ENCODE results near the gene KCNAB1.

Gene KCNAB1

GRCh38 chr3:156150434-156151066 is 30.2 kb downstream of the KCNAB1 start:
- ATAC-seq, result peak; percentile 76
- TF ChIP-seq, protein P1, sequence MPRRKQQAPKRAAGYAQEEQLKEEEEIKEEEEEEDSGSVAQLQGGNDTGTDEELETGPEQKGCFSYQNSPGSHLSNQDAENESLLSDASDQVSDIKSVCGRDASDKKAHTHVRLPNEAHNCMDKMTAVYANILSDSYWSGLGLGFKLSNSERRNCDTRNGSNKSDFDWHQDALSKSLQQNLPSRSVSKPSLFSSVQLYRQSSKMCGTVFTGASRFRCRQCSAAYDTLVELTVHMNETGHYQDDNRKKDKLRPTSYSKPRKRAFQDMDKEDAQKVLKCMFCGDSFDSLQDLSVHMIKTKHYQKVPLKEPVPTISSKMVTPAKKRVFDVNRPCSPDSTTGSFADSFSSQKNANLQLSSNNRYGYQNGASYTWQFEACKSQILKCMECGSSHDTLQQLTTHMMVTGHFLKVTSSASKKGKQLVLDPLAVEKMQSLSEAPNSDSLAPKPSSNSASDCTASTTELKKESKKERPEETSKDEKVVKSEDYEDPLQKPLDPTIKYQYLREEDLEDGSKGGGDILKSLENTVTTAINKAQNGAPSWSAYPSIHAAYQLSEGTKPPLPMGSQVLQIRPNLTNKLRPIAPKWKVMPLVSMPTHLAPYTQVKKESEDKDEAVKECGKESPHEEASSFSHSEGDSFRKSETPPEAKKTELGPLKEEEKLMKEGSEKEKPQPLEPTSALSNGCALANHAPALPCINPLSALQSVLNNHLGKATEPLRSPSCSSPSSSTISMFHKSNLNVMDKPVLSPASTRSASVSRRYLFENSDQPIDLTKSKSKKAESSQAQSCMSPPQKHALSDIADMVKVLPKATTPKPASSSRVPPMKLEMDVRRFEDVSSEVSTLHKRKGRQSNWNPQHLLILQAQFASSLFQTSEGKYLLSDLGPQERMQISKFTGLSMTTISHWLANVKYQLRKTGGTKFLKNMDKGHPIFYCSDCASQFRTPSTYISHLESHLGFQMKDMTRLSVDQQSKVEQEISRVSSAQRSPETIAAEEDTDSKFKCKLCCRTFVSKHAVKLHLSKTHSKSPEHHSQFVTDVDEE (CRISPR knock-in tag; IDR thresholded peaks at IDR 0.05), result no peak
- no peak for TF ChIP-seq CREB5 (CRISPR knock-in tag; IDR thresholded peaks at IDR 0.05; ENCODE audit: low read depth)
- no peak for TF ChIP-seq ISL1 (CRISPR knock-in tag; IDR thresholded peaks at IDR 0.05)
- TF ChIP-seq ZNF70 (CRISPR knock-in tag; IDR thresholded peaks at IDR 0.05), result no peak
- no peak for TF ChIP-seq ARNTL (CRISPR knock-in tag; IDR thresholded peaks at IDR 0.05; ENCODE audit: borderline replicate concordance, low read depth)
- TF ChIP-seq ZC3H10 (CRISPR knock-in tag; IDR thresholded peaks at IDR 0.05), result no peak
- no peak for TF ChIP-seq ZNF8 (CRISPR knock-in tag; IDR thresholded peaks at IDR 0.05)
- no peak for TF ChIP-seq POU6F1 (CRISPR knock-in tag; IDR thresholded peaks at IDR 0.05; ENCODE audit: borderline replicate concordance, low read depth)
- TF ChIP-seq, protein P2, sequence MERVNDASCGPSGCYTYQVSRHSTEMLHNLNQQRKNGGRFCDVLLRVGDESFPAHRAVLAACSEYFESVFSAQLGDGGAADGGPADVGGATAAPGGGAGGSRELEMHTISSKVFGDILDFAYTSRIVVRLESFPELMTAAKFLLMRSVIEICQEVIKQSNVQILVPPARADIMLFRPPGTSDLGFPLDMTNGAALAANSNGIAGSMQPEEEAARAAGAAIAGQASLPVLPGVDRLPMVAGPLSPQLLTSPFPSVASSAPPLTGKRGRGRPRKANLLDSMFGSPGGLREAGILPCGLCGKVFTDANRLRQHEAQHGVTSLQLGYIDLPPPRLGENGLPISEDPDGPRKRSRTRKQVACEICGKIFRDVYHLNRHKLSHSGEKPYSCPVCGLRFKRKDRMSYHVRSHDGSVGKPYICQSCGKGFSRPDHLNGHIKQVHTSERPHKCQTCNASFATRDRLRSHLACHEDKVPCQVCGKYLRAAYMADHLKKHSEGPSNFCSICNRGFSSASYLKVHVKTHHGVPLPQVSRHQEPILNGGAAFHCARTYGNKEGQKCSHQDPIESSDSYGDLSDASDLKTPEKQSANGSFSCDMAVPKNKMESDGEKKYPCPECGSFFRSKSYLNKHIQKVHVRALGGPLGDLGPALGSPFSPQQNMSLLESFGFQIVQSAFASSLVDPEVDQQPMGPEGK (CRISPR knock-in tag; IDR thresholded peaks at IDR 0.05; ENCODE audit: borderline replicate concordance), result no peak

- peak; percentile 92 for ATAC-seq
- TF ChIP-seq GLIS3 (CRISPR knock-in tag; IDR thresholded peaks at IDR 0.05) (no peak), SNAI2 (CRISPR knock-in tag; IDR thresholded peaks at IDR 0.05) (no peak), ZFP3 (CRISPR knock-in tag; IDR thresholded peaks at IDR 0.05) (0 out of 2 replicates have a peak, but pooled peaks have one; percentile 19)
- TF ChIP-seq, protein P1 (CRISPR knock-in tag; IDR thresholded peaks at IDR 0.05), result no peak
Measured at GRCh38 chr3:156151824-156152428, 31.5 kb downstream of the KCNAB1 start.

- ATAC-seq, result no peak
- TF ChIP-seq, protein P1 (CRISPR knock-in tag; IDR thresholded peaks at IDR 0.05), result no peak
- TF ChIP-seq OSR1 (CRISPR knock-in tag; IDR thresholded peaks at IDR 0.05), result no peak
- TF ChIP-seq POU6F1 (CRISPR knock-in tag; IDR thresholded peaks at IDR 0.05; ENCODE audit: borderline replicate concordance, low read depth), result no peak
- no peak for TF ChIP-seq CREB5 (CRISPR knock-in tag; IDR thresholded peaks at IDR 0.05; ENCODE audit: low read depth)
- no peak for TF ChIP-seq ESRRG (CRISPR knock-in tag; IDR thresholded peaks at IDR 0.05)
- TF ChIP-seq, protein P3, sequence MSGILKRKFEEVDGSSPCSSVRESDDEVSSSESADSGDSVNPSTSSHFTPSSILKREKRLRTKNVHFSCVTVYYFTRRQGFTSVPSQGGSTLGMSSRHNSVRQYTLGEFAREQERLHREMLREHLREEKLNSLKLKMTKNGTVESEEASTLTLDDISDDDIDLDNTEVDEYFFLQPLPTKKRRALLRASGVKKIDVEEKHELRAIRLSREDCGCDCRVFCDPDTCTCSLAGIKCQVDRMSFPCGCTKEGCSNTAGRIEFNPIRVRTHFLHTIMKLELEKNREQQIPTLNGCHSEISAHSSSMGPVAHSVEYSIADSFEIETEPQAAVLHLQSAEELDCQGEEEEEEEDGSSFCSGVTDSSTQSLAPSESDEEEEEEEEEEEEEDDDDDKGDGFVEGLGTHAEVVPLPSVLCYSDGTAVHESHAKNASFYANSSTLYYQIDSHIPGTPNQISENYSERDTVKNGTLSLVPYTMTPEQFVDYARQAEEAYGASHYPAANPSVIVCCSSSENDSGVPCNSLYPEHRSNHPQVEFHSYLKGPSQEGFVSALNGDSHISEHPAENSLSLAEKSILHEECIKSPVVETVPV (CRISPR knock-in tag; IDR thresholded peaks at IDR 0.05), result no peak
- TF ChIP-seq ZNF8 (CRISPR knock-in tag; IDR thresholded peaks at IDR 0.05), result no peak
Measured at GRCh38 chr3:156158656-156159295, 38.4 kb downstream of the KCNAB1 start.
